ENCODE results near the gene HOPX. TPM values are rescaled to one million over a fixed set of nuclear protein-coding genes. Genes with fewer than 3 reads are reported as not detected.

The HOPX gene
- total RNA-seq, 4 donors from 2014 or later = 2.7 to 14.4 (median 7.0) TPM

- Histone ChIP-seq H3K4me3 (no peak overlapping the region), H3K36me3 (no peaks in the 10 kb centered on the region), H3K4me1 (no peaks in the 10 kb centered on the region), H3K9me3 (peaks cover 0 to 5% (median 0%) of the 10 kb centered on the region in 4 donors), H3K27ac (no peak overlapping the region), H3K27me3 (no peaks in the 10 kb centered on the region)
- TF ChIP-seq CTCF (IDR thresholded peaks at IDR 0.05) = no peak
- no peak for TF ChIP-seq POLR2A (IDR thresholded peaks at IDR 0.05)
- DNase-seq = no peak
Measured at GRCh38 chr4:56666279-56666678, 14.8 kb downstream of the HOPX start.

DNA sequence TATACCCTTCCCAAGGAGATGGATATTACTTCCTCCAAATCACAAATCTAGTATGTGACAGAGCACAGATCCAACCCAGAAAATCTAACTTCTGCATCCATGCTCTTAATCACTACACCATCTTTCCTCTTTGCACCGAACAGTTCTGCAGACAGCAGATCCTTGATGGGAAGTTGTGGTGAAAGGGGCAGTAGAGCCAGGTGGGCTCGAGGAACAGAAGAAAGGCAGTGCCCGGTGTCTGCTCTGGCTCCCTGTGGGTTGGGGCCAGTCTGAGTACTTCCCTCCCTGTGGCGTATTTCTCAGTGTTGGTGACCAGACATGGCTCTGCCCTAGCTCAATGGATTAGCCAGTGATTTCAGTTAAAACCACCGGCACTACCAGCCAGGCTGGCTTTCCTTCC, 15.3 kb downstream of the HOPX start:
- Histone ChIP-seq H3K36me3 (no peaks in the 10 kb centered on the region), H3K27me3 (no peaks in the 10 kb centered on the region), H3K9me3 (peaks cover 0 to 5% (median 0%) of the 10 kb centered on the region in 4 donors), H3K4me3 (no peak overlapping the region), H3K4me1 (no peaks in the 10 kb centered on the region), H3K27ac (no peak overlapping the region)
- no peak for DNase-seq
- TF ChIP-seq CTCF (IDR thresholded peaks at IDR 0.05) (no peak), POLR2A (IDR thresholded peaks at IDR 0.05) (no peak)

DNA sequence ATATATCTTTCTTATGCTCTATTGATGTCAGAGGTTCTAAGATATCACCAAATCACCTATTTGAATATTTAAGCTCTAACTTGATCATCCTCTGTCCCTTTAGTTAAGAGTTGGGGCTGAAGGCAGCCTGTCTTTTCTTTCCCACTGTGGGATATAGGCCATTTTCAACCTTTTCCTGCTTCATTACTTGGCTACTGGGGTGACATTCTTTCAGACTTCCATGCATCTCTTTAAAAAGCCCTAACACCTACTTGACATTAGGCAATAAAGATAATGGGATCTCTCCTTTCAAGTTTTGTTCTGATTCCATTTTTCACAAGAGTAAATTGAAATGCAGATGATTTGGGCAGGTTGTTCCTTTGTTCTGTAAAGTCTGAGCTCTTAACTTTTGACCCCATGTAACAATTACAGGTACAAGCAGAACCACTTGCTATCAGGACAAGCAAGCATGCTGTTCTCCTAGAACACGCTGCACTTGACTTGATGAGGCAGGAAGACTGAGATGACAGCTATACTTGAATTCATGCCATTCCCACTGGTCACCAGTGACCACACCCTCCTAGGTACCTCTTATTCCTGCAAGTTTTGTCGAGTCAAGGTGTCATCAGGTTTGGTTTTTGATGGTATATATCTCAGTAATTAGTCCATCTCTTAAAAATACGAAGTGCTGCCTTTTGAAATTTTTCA, 18.2 kb downstream of the HOPX start:
- Histone ChIP-seq H3K27me3 (no peaks in the 10 kb centered on the region), H3K4me1 (no peaks in the 10 kb centered on the region), H3K27ac (no peak overlapping the region), H3K36me3 (no peaks in the 10 kb centered on the region), H3K4me3 (no peak overlapping the region), H3K9me3 (no peaks in the 10 kb centered on the region)
- TF ChIP-seq POLR2A (IDR thresholded peaks at IDR 0.05) (no peak), CTCF (IDR thresholded peaks at IDR 0.05) (no peak)
- DNase-seq = no peak

- DNase-seq = no peak
- no peak for TF ChIP-seq CTCF (IDR thresholded peaks at IDR 0.05)
- TF ChIP-seq POLR2A (IDR thresholded peaks at IDR 0.05) = no peak
- peaks cover 0 to 4% of the 10 kb centered on the region in 2 donors for H3K27me3 ChIP-seq
- H3K9me3 ChIP-seq = no peaks in the 10 kb centered on the region
- H3K27ac ChIP-seq = no peak overlapping the region
- H3K4me1 ChIP-seq = peaks cover 0 to 17% (median 4%) of the 10 kb centered on the region in 4 donors
- H3K36me3 ChIP-seq = no peaks in the 10 kb centered on the region
- H3K4me3 ChIP-seq = no peak overlapping the region
Measured at GRCh38 chr4:56659946-56660345, 21.1 kb downstream of the HOPX start.

DNA sequence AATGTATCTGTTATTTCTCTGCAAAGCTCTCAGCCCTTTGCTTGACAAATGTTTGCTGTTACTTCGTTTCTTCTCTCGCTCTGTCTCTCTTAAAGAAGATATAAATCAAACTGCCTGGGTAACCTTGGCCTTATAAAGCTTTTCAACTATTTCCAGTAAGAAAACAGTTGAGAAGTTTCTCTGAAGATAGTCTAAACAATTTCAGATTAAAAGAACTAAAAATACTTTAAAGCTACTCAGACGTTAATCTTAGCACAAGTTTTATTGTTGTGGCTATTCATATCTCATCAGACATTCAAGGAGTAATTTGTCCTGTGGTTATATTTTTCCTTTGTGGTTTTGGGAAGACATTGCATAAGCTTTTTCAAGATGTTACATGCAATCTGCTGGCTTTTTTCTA, 22.6 kb downstream of the HOPX start:
- Histone ChIP-seq H3K36me3 (no peaks in the 10 kb centered on the region), H3K27ac (peak overlapping the region in 1 of 4 donors; percentile 53), H3K9me3 (no peaks in the 10 kb centered on the region), H3K27me3 (peaks cover 0 to 4% of the 10 kb centered on the region in 2 donors), H3K4me1 (peaks cover 0 to 29% (median 7%) of the 10 kb centered on the region in 4 donors), H3K4me3 (no peak overlapping the region)
- TF ChIP-seq CTCF (IDR thresholded peaks at IDR 0.05) (no peak), POLR2A (IDR thresholded peaks at IDR 0.05) (no peak)
- DNase-seq = no peak
